Breast epithelium (tissue), 4 donors: ENCODE data around the gene TUBGCP5. TPM values are rescaled to one million over a fixed set of nuclear protein-coding genes. Genes with fewer than 3 reads are reported as not detected.
A peak's percentile ranks its signal among the peaks of the same experiment; 100 is the strongest.

Source experiments
- DNase-seq, 2 donors: peaks; one replicate each; pipeline ENCODE4 v3.0.0-alpha.2; 2019; ENCODE audit warnings: low spot score in 2 of 2
- H3K27ac ChIP-seq, 2 donors: fragments of 200-600 bp; sonication (generic) in 1 of 2; one replicate each; pipeline ENCODE4 v1.5.1; 2016 to 2019; ENCODE audit warnings: mild to moderate bottlenecking in 1 of 2
- H3K27me3 ChIP-seq, 2 donors: fragments of 200-600 bp; sonication (generic) in 1 of 2; one replicate each; pipeline versions ENCODE4 v1.5.1 to v1.6.0; 2017 to 2019; ENCODE audit warnings: control low read depth in 1 of 2, mild to moderate bottlenecking in 1 of 2
- H3K36me3 ChIP-seq: fragments of 200-600 bp; one replicate; pipeline ENCODE4 v1.5.1; 2019
- H3K4me1 ChIP-seq, 2 donors: fragments of 200-600 bp; sonication (generic); one replicate each; pipeline ENCODE4 v1.5.1; 2016 to 2019; ENCODE audit warnings: control low read depth in 1 of 2
- H3K4me3 ChIP-seq, 3 donors: fragments of 200-600 bp; sonication (generic); 1 replicate in 2 of 3; 2 replicates in 1 of 3; pipeline ENCODE4 v1.5.1; 2016 to 2019; ENCODE audit warnings: mild to moderate bottlenecking in 3 of 3, moderate library complexity in 2 of 3
- H3K9me3 ChIP-seq, 2 donors: fragments of 200-600 bp; sonication (generic) in 1 of 2; one replicate each; pipeline ENCODE4 v1.5.1; 2016 to 2019; ENCODE audit warnings: control low read depth in 1 of 2
- CTCF ChIP-seq, 3 donors: fragments of 450-650 bp; IDR thresholded peaks; one replicate each; pipeline ENCODE4 v1.5.1; 2016 to 2017; ENCODE audit warnings: antibody characterized with exemption in 3 of 3, mild to moderate bottlenecking in 3 of 3, moderate library complexity in 3 of 3
- POLR2A ChIP-seq: fragments of 450-650 bp; IDR thresholded peaks from one replicate; pipeline ENCODE4 v1.6.1; 2016; ENCODE audit warnings: antibody characterized with exemption, mild to moderate bottlenecking, moderate library complexity
- POLR2AphosphoS5 ChIP-seq, 3 donors: sonication (generic); formaldehyde crosslinking; IDR thresholded peaks; one replicate each; pipeline ENCODE4 v1.6.1; 2017; ENCODE audit warnings: antibody characterized with exemption in 3 of 3
- intact Hi-C: fragments of 100-400 bp; cut with DNase I; formaldehyde crosslinking; loops from one replicate; pipeline ENCODE4 v1.15.1; 2023; ENCODE audit warnings: low total_unique reads
- total RNA-seq, 3 donors: library from RNA; depleted of rRNA; stranded (reverse); fragments of >200 nt; gene quantifications; one replicate each; pipeline ENCODE4 v1.1.0, GENCODE V29; 2016

Gene TUBGCP5
- total RNA-seq, 3 donors from 2014 or later = 27.5 to 33.6 (median 28.0) TPM

- DNase-seq = no peak
- H3K4me1 ChIP-seq = peaks cover 0 to 3% of the 10 kb centered on the region in 2 donors
- H3K27ac ChIP-seq = peak overlapping the region; percentile 67 to 76
- H3K36me3 ChIP-seq = no peaks in the 10 kb centered on the region
- no peaks in the 10 kb centered on the region for H3K27me3 ChIP-seq
- no peak for TF ChIP-seq CTCF (IDR thresholded peaks at IDR 0.05)
- TF ChIP-seq POLR2A = no peak
- no peak for TF ChIP-seq POLR2AphosphoS5 (IDR thresholded peaks at IDR 0.05)
- peak overlapping the region in 2 of 3 donors; percentile 35 to 48 for H3K4me3 ChIP-seq
- no peaks in the 10 kb centered on the region for H3K9me3 ChIP-seq
- intact Hi-C loops = no loop called here
Measured at GRCh38 chr15:22951381-22952280, 87.7 kb downstream of the TUBGCP5 start.

GRCh38 chr15:22951031-22951380, 88.4 kb downstream of the TUBGCP5 start:
- no peaks in the 10 kb centered on the region for H3K27me3 ChIP-seq
- no peaks in the 10 kb centered on the region for H3K36me3 ChIP-seq
- H3K27ac ChIP-seq = peak overlapping the region; percentile 67 to 76
- peak overlapping the region in 2 of 3 donors; percentile 35 to 48 for H3K4me3 ChIP-seq
- H3K4me1 ChIP-seq = peaks cover 0 to 3% of the 10 kb centered on the region in 2 donors
- H3K9me3 ChIP-seq = no peaks in the 10 kb centered on the region
- intact Hi-C loops = no loop called here
- peak in 1 of 2 donors; percentile 39 for DNase-seq
- TF ChIP-seq POLR2AphosphoS5 (IDR thresholded peaks at IDR 0.05) (no peak), POLR2A (no peak), CTCF (IDR thresholded peaks at IDR 0.05) (no peak)

- Histone ChIP-seq H3K4me1 (peaks cover 0 to 3% of the 10 kb centered on the region in 2 donors), H3K4me3 (peak overlapping the region in 2 of 3 donors; percentile 35 to 48), H3K9me3 (no peaks in the 10 kb centered on the region), H3K36me3 (no peaks in the 10 kb centered on the region), H3K27ac (peak overlapping the region; percentile 67 to 76), H3K27me3 (no peaks in the 10 kb centered on the region)
- TF ChIP-seq CTCF (IDR thresholded peaks at IDR 0.05) (no peak), POLR2A (no peak), POLR2AphosphoS5 (IDR thresholded peaks at IDR 0.05) (no peak)
- intact Hi-C loops = no loop called here
- no peak for DNase-seq
Measured at GRCh38 chr15:22950256-22950990, 88.9 kb downstream of the TUBGCP5 start.

Other genes with a start within 250 kb of the TUBGCP5 start
- gene NIPA2, start 200.9 kb downstream of the TUBGCP5 start, total RNA-seq = 10 to 100 TPM; 35.7 to 50.8 (median 40.3) TPM
- 100 to 1,000 TPM in 2 of 3 donors, 10 to 100 TPM in 1; 97.9 to 128 (median 124) TPM for gene CYFIP1, start 59.2 kb downstream of the TUBGCP5 start, total RNA-seq
- gene GOLGA6L1, start 97.3 kb upstream of the TUBGCP5 start, total RNA-seq = not detected